Osteoblast (primary cell): Measurements from ENCODE around the gene FBLN1. TPM values are rescaled to one million over a fixed set of nuclear protein-coding genes. Genes with fewer than 3 reads are reported as not detected.

ENCODE experiments used
- DNase-seq: peaks from one replicate; pipeline ENCODE4 v3.0.0; 2011; ENCODE audit warnings: low spot score, mixed read lengths; ENCODE audit not compliant: insufficient read length; ENCODE audit errors: missing footprints
- H2AFZ ChIP-seq: 2 replicates; pipeline ENCODE4 v1.6.0; 2011; ENCODE audit warnings: mild to moderate bottlenecking, low read length
- H3K27ac ChIP-seq: 2 replicates; pipeline ENCODE4 v1.5.1; 2011; ENCODE audit warnings: mild to moderate bottlenecking, low read depth, low read length, moderate library complexity
- H3K27me3 ChIP-seq: 2 replicates; pipeline ENCODE4 v1.6.0; 2012; ENCODE audit warnings: mild to moderate bottlenecking, control low read depth, inconsistent platforms, low read length, moderate library complexity; ENCODE audit not compliant: insufficient read depth
- H3K36me3 ChIP-seq: 2 replicates; pipeline ENCODE4 v1.5.1; 2011; ENCODE audit warnings: mild to moderate bottlenecking, low read length, control low read depth, moderate library complexity; ENCODE audit not compliant: insufficient read depth
- H3K4me1 ChIP-seq: 2 replicates; pipeline ENCODE4 v1.5.1; 2011; ENCODE audit warnings: mild to moderate bottlenecking, low read length, control low read depth, moderate library complexity; ENCODE audit not compliant: insufficient read depth
- H3K4me2 ChIP-seq: 2 replicates; pipeline ENCODE4 v1.6.0; 2011; ENCODE audit warnings: mild to moderate bottlenecking, low read length; ENCODE audit not compliant: insufficient read depth
- H3K4me3 ChIP-seq: fragments of 200-600 bp; sonication (generic); 3 replicates; pipeline ENCODE4 v1.5.1; 2012; ENCODE audit warnings: mild to moderate bottlenecking, low read length, inconsistent platforms; ENCODE audit not compliant: insufficient read depth
- H3K79me2 ChIP-seq: 2 replicates; pipeline ENCODE4 v1.6.0; 2012; ENCODE audit warnings: mild to moderate bottlenecking, low read length, control low read depth, inconsistent platforms; ENCODE audit not compliant: insufficient read depth
- H3K9me3 ChIP-seq: 2 replicates; pipeline ENCODE4 v1.5.1; 2011; ENCODE audit warnings: low read depth, low read length, control low read depth
- H4K20me1 ChIP-seq: 2 replicates; pipeline ENCODE4 v1.6.0; 2012; ENCODE audit warnings: mild to moderate bottlenecking, low read length, control low read depth; ENCODE audit not compliant: insufficient read depth
- CTCF ChIP-seq: IDR thresholded peaks from 2 replicates; pipeline ENCODE4 v1.5.1; 2011; ENCODE audit warnings: mild to moderate bottlenecking, low read depth, low read length, moderate library complexity; ENCODE audit errors: extremely low read depth
- total RNA-seq: library from RNA; depleted of rRNA; stranded (reverse); fragments of >200 nt; gene quantifications from 2 replicates; pipeline ENCODE4 v1.2.3, GENCODE V29; 2012

The FBLN1 gene
- total RNA-seq, 1 donor, result 88.3 TPM

DNA sequence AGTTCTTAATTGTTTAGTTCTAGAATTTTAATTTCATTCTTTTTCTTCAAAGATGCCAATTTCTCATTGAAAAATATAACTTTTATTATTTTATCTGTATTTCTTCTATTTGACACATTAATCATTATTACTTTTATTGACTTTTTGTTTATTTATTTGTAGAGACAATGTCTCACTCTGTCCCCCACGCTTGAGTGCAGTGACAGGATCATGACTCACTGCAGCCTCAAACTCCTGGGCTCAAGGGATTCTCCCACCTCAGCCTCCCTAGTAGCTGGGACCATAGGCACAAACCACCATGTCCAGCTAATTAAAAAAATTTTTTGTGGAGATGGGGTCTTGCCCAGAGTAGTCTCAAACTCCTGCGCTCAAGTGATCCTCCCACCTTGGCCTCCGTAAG lies 30.3 kb upstream of the FBLN1 start:
- no peak for TF ChIP-seq CTCF
- peaks cover 39% of the 10 kb centered on the region for H3K4me1 ChIP-seq
- no peak for DNase-seq

DNA sequence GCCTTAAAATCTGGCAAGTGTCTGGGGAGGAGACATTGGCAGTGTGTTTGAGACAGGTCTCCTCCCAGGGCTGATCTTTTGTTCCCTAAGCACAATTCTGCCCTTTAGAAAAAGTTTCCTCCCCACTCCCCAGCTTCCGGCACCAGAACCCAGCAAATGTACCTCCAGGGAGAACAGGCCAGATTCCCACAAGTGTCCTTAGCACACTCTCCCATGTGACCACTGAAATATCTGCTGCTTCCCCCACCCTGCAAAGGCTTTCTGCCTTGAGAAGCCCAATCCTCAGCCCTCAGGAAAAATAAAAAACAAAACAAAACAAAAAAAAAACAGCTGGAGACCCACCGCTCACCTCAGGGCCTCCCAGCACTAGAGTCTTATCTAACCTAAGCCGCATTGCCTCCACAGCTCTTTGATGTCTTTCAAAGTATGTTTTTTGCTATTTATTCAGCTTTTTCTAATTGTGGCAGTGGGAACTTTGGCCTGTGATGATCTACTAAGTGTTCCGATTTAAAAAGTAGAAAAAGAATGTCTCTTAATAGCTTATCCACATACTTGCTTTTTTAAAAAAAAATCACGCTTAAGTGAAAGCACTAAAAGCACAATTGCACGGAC lies 29.0 kb upstream of the FBLN1 start:
- H3K9me3 ChIP-seq, result no peaks in the 10 kb centered on the region
- H3K4me3 ChIP-seq, result no peak overlapping the region
- DNase-seq, result no peak
- no peaks in the 10 kb centered on the region for H4K20me1 ChIP-seq
- H3K27ac ChIP-seq, result no peak overlapping the region
- no peaks in the 10 kb centered on the region for H3K27me3 ChIP-seq
- peaks cover 39% of the 10 kb centered on the region for H3K4me1 ChIP-seq
- no peak overlapping the region for H3K4me2 ChIP-seq
- no peaks in the 10 kb centered on the region for H3K79me2 ChIP-seq
- peak overlapping the region; percentile 28 for H2AFZ ChIP-seq
- no peaks in the 10 kb centered on the region for H3K36me3 ChIP-seq
- no peak for TF ChIP-seq CTCF

More for the DNA sequence above, 30.3 kb upstream of the FBLN1 start:
- Histone ChIP-seq H3K4me2 (no peak overlapping the region), H3K79me2 (no peaks in the 10 kb centered on the region), H3K36me3 (no peaks in the 10 kb centered on the region), H2AFZ (no peak overlapping the region), H4K20me1 (no peaks in the 10 kb centered on the region), H3K4me3 (no peak overlapping the region), H3K27ac (no peak overlapping the region), H3K27me3 (no peaks in the 10 kb centered on the region), H3K9me3 (peaks cover 3% of the 10 kb centered on the region)

DNA sequence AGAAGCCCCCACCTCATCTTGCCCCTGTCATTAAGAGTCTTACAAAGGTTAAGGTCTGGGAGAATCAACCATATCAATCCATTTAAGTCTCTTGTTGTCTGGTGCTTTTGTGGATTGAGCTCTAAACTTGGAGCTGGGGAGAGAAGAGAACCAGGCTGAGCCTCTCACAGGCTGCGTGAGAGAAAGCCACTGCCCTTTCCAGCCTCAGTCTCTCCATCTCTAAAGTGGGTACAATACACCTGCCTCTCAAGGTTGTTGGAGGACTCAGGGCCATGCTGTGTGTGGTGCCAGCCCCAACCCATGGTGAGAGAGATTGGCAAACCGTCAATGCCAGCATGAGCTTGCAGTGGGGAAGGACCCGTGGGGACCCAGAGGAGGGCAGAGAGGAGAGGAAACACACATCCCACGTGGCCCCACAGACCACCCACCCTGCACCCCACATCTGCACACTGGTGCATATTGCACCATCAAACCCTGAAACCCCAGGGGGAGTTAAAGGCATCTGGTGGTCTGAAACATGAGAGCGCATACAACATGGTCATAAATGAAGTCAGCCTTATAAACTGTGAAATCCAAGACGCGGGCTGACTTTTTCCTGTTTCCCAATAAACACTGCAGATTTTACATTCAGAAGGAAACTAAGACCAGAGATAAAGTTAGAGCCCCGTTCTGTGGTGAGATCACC lies 27.5 kb upstream of the FBLN1 start:
- no peak overlapping the region for H3K4me2 ChIP-seq

More for the DNA sequence above, 27.5 kb upstream of the FBLN1 start:
- H4K20me1 ChIP-seq, result no peaks in the 10 kb centered on the region
- H3K4me3 ChIP-seq, result no peak overlapping the region
- H3K27me3 ChIP-seq, result no peaks in the 10 kb centered on the region
- H3K36me3 ChIP-seq, result no peaks in the 10 kb centered on the region
- H3K4me1 ChIP-seq, result peaks cover 26% of the 10 kb centered on the region
- TF ChIP-seq CTCF, result no peak
- peak; percentile 27 for DNase-seq
- no peak overlapping the region for H3K27ac ChIP-seq
- H3K9me3 ChIP-seq, result no peaks in the 10 kb centered on the region
- no peaks in the 10 kb centered on the region for H3K79me2 ChIP-seq
- peak overlapping the region; percentile 45 for H2AFZ ChIP-seq
